Panc1 (cell line): ENCODE measurements around the gene PGAM1.

Experiments
- POLR2AphosphoS5 ChIP-seq: IDR thresholded peaks from 2 replicates; pipeline ENCODE4 v1.6.1; 2012; ENCODE audit warnings: mild to moderate bottlenecking, low read depth, low read length, moderate library complexity
- SIN3A ChIP-seq: IDR thresholded peaks from 2 replicates; pipeline ENCODE4 v1.6.1; 2012; ENCODE audit warnings: low read depth, mild to moderate bottlenecking, low read length, moderate library complexity, borderline replicate concordance; ENCODE audit not compliant: insufficient read depth
- TCF7L2 ChIP-seq: IDR thresholded peaks from 2 replicates; pipeline ENCODE4 v1.6.1; 2011; ENCODE audit warnings: mild to moderate bottlenecking, low read depth, low read length, inconsistent platforms
- TF ChIP-seq, protein P1 (sequence below): fragments of 450-650 bp; IDR thresholded peaks from 2 replicates; pipeline ENCODE4 v1.5.1; 2017; ENCODE audit warnings: mild to moderate bottlenecking

GRCh38 chr10:97442277-97442676 is 16.3 kb downstream of the PGAM1 start:
- TF ChIP-seq, protein P1, sequence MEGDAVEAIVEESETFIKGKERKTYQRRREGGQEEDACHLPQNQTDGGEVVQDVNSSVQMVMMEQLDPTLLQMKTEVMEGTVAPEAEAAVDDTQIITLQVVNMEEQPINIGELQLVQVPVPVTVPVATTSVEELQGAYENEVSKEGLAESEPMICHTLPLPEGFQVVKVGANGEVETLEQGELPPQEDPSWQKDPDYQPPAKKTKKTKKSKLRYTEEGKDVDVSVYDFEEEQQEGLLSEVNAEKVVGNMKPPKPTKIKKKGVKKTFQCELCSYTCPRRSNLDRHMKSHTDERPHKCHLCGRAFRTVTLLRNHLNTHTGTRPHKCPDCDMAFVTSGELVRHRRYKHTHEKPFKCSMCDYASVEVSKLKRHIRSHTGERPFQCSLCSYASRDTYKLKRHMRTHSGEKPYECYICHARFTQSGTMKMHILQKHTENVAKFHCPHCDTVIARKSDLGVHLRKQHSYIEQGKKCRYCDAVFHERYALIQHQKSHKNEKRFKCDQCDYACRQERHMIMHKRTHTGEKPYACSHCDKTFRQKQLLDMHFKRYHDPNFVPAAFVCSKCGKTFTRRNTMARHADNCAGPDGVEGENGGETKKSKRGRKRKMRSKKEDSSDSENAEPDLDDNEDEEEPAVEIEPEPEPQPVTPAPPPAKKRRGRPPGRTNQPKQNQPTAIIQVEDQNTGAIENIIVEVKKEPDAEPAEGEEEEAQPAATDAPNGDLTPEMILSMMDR = no peak
- TF ChIP-seq POLR2AphosphoS5 = no peak
- no peak for TF ChIP-seq TCF7L2
- TF ChIP-seq SIN3A = no peak
